HUES64 (cell line): Measurements from ENCODE around the gene WNT9A.

ENCODE experiments used
- H3K27ac ChIP-seq: 2 replicates; pipeline ENCODE4 v1.7.0; 2013; ENCODE audit warnings: low read depth, low read length, inconsistent platforms
- H3K27me3 ChIP-seq: 2 replicates; pipeline ENCODE4 v1.6.1; 2013; ENCODE audit warnings: mild to moderate bottlenecking, low read length; ENCODE audit not compliant: insufficient read depth
- H3K36me3 ChIP-seq: 2 replicates; pipeline ENCODE4 v1.6.1; 2013; ENCODE audit warnings: mild to moderate bottlenecking, low read length; ENCODE audit not compliant: insufficient read depth
- H3K4me1 ChIP-seq: 2 replicates; pipeline ENCODE4 v1.6.1; 2013; ENCODE audit warnings: mild to moderate bottlenecking, low read length, moderate library complexity; ENCODE audit not compliant: insufficient read depth
- H3K4me3 ChIP-seq: 2 replicates; pipeline ENCODE4 v1.5.1; 2013; ENCODE audit warnings: mild to moderate bottlenecking, low read length, moderate library complexity
- H3K9ac ChIP-seq: 2 replicates; pipeline ENCODE4 v1.6.1; 2013; ENCODE audit warnings: mild to moderate bottlenecking, low read depth, low read length
- H3K9me3 ChIP-seq: 2 replicates; pipeline ENCODE4 v1.6.1; 2013; ENCODE audit warnings: low read depth, low read length; ENCODE audit not compliant: insufficient read depth
- WGBS: fragments of 150-250, 120-280 bp; methylation state at CpG from one replicate; pipeline ENCODE4 v1.1.7; 2013; ENCODE audit warnings: missing lambda C conversion rate; 5-methylcytosine and 5-hydroxymethylcytosine counted together

WNT9A gene

DNA sequence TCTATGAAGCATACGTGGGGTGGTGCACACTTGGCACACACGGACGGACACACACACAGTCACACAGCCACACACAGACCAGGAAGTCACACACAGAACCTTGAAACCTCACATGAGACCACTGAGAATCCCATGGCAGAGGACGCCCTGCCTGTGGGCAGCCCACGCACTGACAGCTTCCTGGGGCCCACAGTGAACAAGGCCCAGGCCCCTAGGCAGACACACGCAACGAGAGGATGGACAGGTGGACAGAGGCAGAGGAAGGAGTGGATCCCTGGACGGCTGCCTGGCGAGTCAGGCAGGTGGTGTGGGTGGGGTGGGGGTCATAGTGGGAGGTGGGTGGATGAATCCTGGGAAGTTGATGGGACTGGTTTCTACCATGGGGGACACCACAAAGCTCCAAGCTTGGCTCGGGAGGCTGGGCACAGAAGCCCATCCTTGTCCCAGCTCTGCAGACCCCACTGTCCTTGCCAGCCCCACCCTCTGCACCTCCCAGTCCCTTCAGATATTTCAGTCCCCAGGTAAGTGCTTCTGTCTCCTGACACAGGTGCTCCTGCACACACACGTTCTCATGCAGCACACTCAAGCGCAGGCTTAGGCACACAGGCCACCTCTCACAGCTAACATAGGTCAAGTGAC is 49.1 kb downstream of the WNT9A start:
- Histone ChIP-seq H3K9me3 (no peaks in the 10 kb centered on the region), H3K4me3 (no peak overlapping the region), H3K36me3 (no peaks in the 10 kb centered on the region), H3K9ac (no peak overlapping the region), H3K27me3 (no peaks in the 10 kb centered on the region), H3K4me1 (no peaks in the 10 kb centered on the region), H3K27ac (no peak overlapping the region)
- 92% methylated on average over 12 of the region's 12 CpGs for WGBS

DNA sequence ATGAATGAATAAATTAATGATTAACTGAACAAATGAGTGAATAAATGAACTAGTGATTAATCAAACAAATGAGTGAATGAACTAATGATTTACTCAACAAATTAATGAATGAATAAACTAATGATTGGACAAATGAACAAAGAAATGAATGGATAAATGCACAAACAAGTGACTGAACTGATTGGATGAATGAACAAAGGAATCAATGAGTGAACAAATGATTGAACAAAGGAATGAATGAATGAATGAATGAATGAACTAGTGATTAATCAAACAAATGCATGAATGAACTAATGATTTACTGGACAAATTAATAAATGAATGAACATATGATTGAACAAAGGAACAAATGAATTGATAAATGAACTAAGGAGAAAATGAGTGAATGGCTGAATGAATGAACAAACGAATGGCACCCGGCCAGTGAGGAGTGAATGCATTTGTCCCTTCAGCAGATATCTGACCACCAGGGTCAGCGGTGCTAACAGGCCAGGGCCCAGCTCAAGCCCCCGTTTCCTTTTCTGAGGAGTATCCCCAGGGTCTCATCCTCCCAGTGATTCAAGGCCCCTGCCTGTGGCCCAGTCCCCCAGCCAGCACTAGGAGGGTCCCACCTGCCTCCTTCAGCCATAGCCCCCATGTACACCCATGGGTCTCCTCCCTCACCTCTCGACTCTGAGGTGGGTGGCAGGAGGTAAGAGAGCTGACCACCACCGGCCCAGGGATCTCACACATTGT is 49.9 kb downstream of the WNT9A start:
- H3K4me3 ChIP-seq = no peak overlapping the region
- H3K27me3 ChIP-seq = no peaks in the 10 kb centered on the region
- no peaks in the 10 kb centered on the region for H3K4me1 ChIP-seq
- H3K9me3 ChIP-seq = no peaks in the 10 kb centered on the region
- 88% methylated on average over 6 of the region's 6 CpGs for WGBS
- H3K36me3 ChIP-seq = no peaks in the 10 kb centered on the region
- H3K27ac ChIP-seq = no peak overlapping the region
- no peak overlapping the region for H3K9ac ChIP-seq

- Histone ChIP-seq H3K27ac (no peak overlapping the region), H3K36me3 (no peaks in the 10 kb centered on the region), H3K27me3 (no peaks in the 10 kb centered on the region), H3K9me3 (no peaks in the 10 kb centered on the region), H3K4me3 (no peak overlapping the region), H3K4me1 (peaks cover 5% of the 10 kb centered on the region; the same call in 1 of the 2 replicates), H3K9ac (no peak overlapping the region)
- WGBS = 95% methylated on average over 9 of the region's 9 CpGs
Observed at GRCh38 chr1:227896710-227897655, 50.7 kb downstream of the WNT9A start.

- Histone ChIP-seq H3K9me3 (no peaks in the 10 kb centered on the region), H3K36me3 (no peaks in the 10 kb centered on the region), H3K27ac (no peak overlapping the region), H3K4me1 (peaks cover 5% of the 10 kb centered on the region; the same call in 1 of the 2 replicates), H3K4me3 (no peak overlapping the region), H3K27me3 (no peaks in the 10 kb centered on the region), H3K9ac (no peak overlapping the region)
- WGBS = 80% methylated on average over 24 of the region's 24 CpGs
Observed at GRCh38 chr1:227895828-227896685, 51.7 kb downstream of the WNT9A start.

- no peaks in the 10 kb centered on the region for H3K9me3 ChIP-seq
- H3K4me1 ChIP-seq = peaks cover 5% of the 10 kb centered on the region; the same call in 1 of the 2 replicates
- 90% methylated on average over 11 of the region's 12 CpGs for WGBS
- no peaks in the 10 kb centered on the region for H3K27me3 ChIP-seq
- no peak overlapping the region for H3K27ac ChIP-seq
- H3K36me3 ChIP-seq = no peaks in the 10 kb centered on the region
- no peak overlapping the region for H3K4me3 ChIP-seq
- no peak overlapping the region for H3K9ac ChIP-seq
Observed at GRCh38 chr1:227894831-227895451, 52.8 kb downstream of the WNT9A start.

DNA sequence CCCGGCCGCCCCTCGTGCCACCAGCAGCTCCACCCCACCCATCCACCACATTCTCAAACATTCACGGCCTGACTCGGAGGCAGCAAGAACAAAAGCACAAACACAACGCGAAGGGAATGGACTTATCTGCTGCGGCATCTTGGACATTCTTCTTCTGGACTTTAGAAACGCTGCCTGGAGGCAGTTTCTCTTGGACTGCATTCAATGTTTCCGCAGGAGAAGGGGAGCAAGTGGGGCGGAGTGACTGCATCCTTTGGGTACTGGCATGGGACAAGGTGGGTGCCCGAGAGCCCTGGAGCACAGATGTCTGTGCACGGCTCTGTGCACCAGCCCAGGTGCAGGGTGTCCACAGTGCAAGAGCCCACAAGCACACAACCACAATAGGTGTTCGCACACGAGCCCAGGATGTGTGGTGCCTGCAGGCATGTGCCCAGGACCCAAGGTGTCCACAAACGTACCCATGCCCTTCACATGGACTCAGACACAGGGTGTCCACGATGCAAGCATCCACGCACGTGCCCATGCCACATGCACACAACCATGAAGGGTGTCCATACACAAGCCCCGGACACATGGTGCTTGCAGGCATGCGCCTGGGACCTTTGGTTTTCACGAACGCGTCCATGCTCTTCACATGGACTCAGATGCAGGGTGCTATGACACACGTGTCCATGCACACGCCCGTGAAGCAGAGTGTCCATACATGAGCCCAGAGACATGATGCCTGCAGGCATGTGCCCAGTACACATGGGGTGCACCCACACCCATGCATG is 53.6 kb downstream of the WNT9A start:
- no peak overlapping the region for H3K9ac ChIP-seq
- no peaks in the 10 kb centered on the region for H3K36me3 ChIP-seq
- H3K27me3 ChIP-seq = no peaks in the 10 kb centered on the region
- peaks cover 5% of the 10 kb centered on the region; the same call in 1 of the 2 replicates for H3K4me1 ChIP-seq
- no peak overlapping the region for H3K27ac ChIP-seq
- 91% methylated on average over 27 of the region's 27 CpGs for WGBS
- H3K4me3 ChIP-seq = no peak overlapping the region
- no peaks in the 10 kb centered on the region for H3K9me3 ChIP-seq

GRCh38 chr1:227893300-227893948 is 54.3 kb downstream of the WNT9A start:
- Histone ChIP-seq H3K27ac (no peak overlapping the region), H3K4me1 (peaks cover 5% of the 10 kb centered on the region; the same call in 1 of the 2 replicates), H3K9me3 (no peaks in the 10 kb centered on the region), H3K36me3 (no peaks in the 10 kb centered on the region), H3K27me3 (no peaks in the 10 kb centered on the region), H3K4me3 (no peak overlapping the region), H3K9ac (no peak overlapping the region)
- WGBS = 84% methylated on average over 9 of the region's 9 CpGs

GRCh38 chr1:227892489-227893299 is 55.0 kb downstream of the WNT9A start:
- H3K36me3 ChIP-seq = no peaks in the 10 kb centered on the region
- 72% methylated on average over 17 of the region's 17 CpGs for WGBS
- H3K4me1 ChIP-seq = peaks cover 8% of the 10 kb centered on the region; the same call in 1 of the 2 replicates
- H3K27me3 ChIP-seq = no peaks in the 10 kb centered on the region
- H3K27ac ChIP-seq = no peak overlapping the region
- no peak overlapping the region for H3K9ac ChIP-seq
- H3K9me3 ChIP-seq = no peaks in the 10 kb centered on the region
- H3K4me3 ChIP-seq = no peak overlapping the region

GRCh38 chr1:227891955-227892488 is 55.7 kb downstream of the WNT9A start:
- Histone ChIP-seq H3K27me3 (no peaks in the 10 kb centered on the region), H3K9ac (no peak overlapping the region), H3K9me3 (no peaks in the 10 kb centered on the region), H3K36me3 (no peaks in the 10 kb centered on the region), H3K4me3 (no peak overlapping the region), H3K27ac (no peak overlapping the region), H3K4me1 (peaks cover 8% of the 10 kb centered on the region; the same call in 1 of the 2 replicates)
- 87% methylated on average over 6 of the region's 6 CpGs for WGBS
